H1 (cell line): Measurements from ENCODE around the gene CHD2. TPM values are rescaled to one million over a fixed set of nuclear protein-coding genes. Genes with fewer than 3 reads are reported as not detected.

Experiments used
- CTCF ChIA-PET: fragments of 300-600 bp; sonication (Branson Sonifier 250); formaldehyde crosslinking; loops from one replicate; lab custom pipeline; 2021; ENCODE audit not compliant: partially characterized antibody; lab: Charles Lee
- POLR2A ChIA-PET: fragments of 300-600 bp; sonication (Branson Sonifier 250); formaldehyde crosslinking; loops from one replicate; lab custom pipeline; 2021; ENCODE audit warnings: inconsistent platforms; ENCODE audit not compliant: partially characterized antibody; lab: Charles Lee
- DNase-seq, 2 experiments: peaks; one replicate each; pipeline versions ENCODE4 v3.0.0 to v3.0.0-alpha.2; 2010 to 2022; ENCODE audit warnings: low spot score in 2 of 2, low read depth in 1 of 2, mixed read lengths in 1 of 2
- FAIRE-seq: peaks from 2 replicates; lab custom pipeline; 2011; peaks lifted over from hg19 to GRCh38; lab: Jason Lieb, UNC
- H2AFZ ChIP-seq: 2 replicates; pipeline ENCODE4 v1.8.1; 2012; ENCODE audit warnings: low read length, inconsistent platforms
- H2AK5ac ChIP-seq: 2 replicates; pipeline ENCODE4 v1.6.1; 2013; ENCODE audit warnings: low read depth, low read length
- H2BK120ac ChIP-seq: replicated peaks from 2 replicates; pipeline ENCODE3; 2013; ENCODE audit warnings: low read depth, low read length, inconsistent platforms
- H2BK12ac ChIP-seq: 2 replicates; pipeline ENCODE4 v1.6.1; 2013; ENCODE audit warnings: low read depth, low read length
- H2BK15ac ChIP-seq: 2 replicates; pipeline ENCODE4 v1.6.1; 2013; ENCODE audit warnings: low read length
- H2BK20ac ChIP-seq: 2 replicates; pipeline ENCODE4 v1.6.1; 2013; ENCODE audit warnings: low read length
- H2BK5ac ChIP-seq: 2 replicates; pipeline ENCODE4 v1.6.1; 2013; ENCODE audit warnings: low read depth, low read length
- H3K14ac ChIP-seq: 2 replicates; pipeline ENCODE4 v1.6.1; 2013; ENCODE audit warnings: inconsistent platforms; ENCODE audit not compliant: insufficient read length
- H3K18ac ChIP-seq: 2 replicates; pipeline ENCODE4 v1.6.1; 2013; ENCODE audit warnings: low read length; ENCODE audit errors: extremely low read depth
- H3K23ac ChIP-seq: 2 replicates; pipeline ENCODE4 v1.6.1; 2013; ENCODE audit warnings: inconsistent platforms; ENCODE audit not compliant: insufficient read length
- H3K23me2 ChIP-seq: 2 replicates; pipeline ENCODE4 v1.6.1; 2013; ENCODE audit warnings: low read depth, low read length
- H3K27ac ChIP-seq: 2 replicates; pipeline ENCODE4 v1.6.1; 2011; ENCODE audit warnings: low read depth, low read length, inconsistent platforms
- H3K27me3 ChIP-seq, 4 experiments: replicated peaks in 1 of 4; 1 replicate in 1 of 4; 2 replicates in 3 of 4; pipeline versions ENCODE4 v1.6.1 to v1.8.1; 2011 to 2013; ENCODE audit warnings: low read length in 3 of 4, mild to moderate bottlenecking in 3 of 4, inconsistent platforms in 2 of 4, mixed read lengths in 2 of 4, moderate library complexity in 1 of 4; ENCODE audit not compliant: control insufficient read depth in 3 of 4, insufficient read depth in 3 of 4; ENCODE audit errors: extremely low read depth in 1 of 4
- H3K36me3 ChIP-seq, 4 experiments: 2 replicates each; pipeline versions ENCODE4 v1.6.1 to v1.8.1; 2011 to 2013; ENCODE audit warnings: mild to moderate bottlenecking in 4 of 4, low read length in 3 of 4, moderate library complexity in 2 of 4, control low read depth in 1 of 4, inconsistent platforms in 1 of 4; ENCODE audit not compliant: insufficient read depth in 4 of 4, control insufficient read depth in 2 of 4
- H3K4ac ChIP-seq: replicated peaks from 2 replicates; pipeline ENCODE3; 2013; ENCODE audit warnings: low read length, low read depth, mixed read lengths, inconsistent platforms; ENCODE audit not compliant: insufficient read length
- H3K4me1 ChIP-seq, 4 experiments: replicated peaks in 1 of 4; 1 replicate in 1 of 4; 2 replicates in 3 of 4; pipeline versions ENCODE4 v1.6.1 to v1.8.1; 2011 to 2013; ENCODE audit warnings: low read length in 3 of 4, inconsistent platforms in 2 of 4, mixed read lengths in 1 of 4; ENCODE audit not compliant: insufficient read depth in 4 of 4, control insufficient read depth in 3 of 4
- H3K4me2 ChIP-seq, 2 experiments: 2 replicates each; pipeline versions ENCODE4 v1.6.1 to v1.8.1; 2011 to 2013; ENCODE audit warnings: low read depth in 2 of 2, low read length in 2 of 2, control low read depth in 1 of 2, inconsistent platforms in 1 of 2, mild to moderate bottlenecking in 1 of 2; ENCODE audit not compliant: insufficient read depth in 1 of 2
- H3K4me3 ChIP-seq, 4 experiments: fragments of 200-600, 300-600 bp in 1 of 4; sonication (generic), shearing (Covaris generic), sonication (Bioruptor Twin) in 1 of 4; 2 replicates each; pipeline versions ENCODE4 v1.5.1 to v1.8.1; 2011 to 2016; ENCODE audit warnings: low read length in 4 of 4, low read depth in 3 of 4, control low read depth in 2 of 4, inconsistent platforms in 2 of 4, mild to moderate bottlenecking in 2 of 4, mixed read lengths in 1 of 4, moderate library complexity in 1 of 4; ENCODE audit not compliant: insufficient read depth in 2 of 4; ENCODE audit errors: extremely low read depth in 1 of 4
- H3K56ac ChIP-seq: replicated peaks from 2 replicates; pipeline ENCODE3; 2013; ENCODE audit warnings: low read depth, mild to moderate bottlenecking, mixed read lengths, low read length, inconsistent platforms; ENCODE audit not compliant: insufficient read length
- H3K79me1 ChIP-seq: 2 replicates; pipeline ENCODE4 v1.6.1; 2013; ENCODE audit warnings: low read depth, low read length, control low read depth
- H3K79me2 ChIP-seq, 2 experiments: 2 replicates each; pipeline versions ENCODE4 v1.6.1 to v1.8.1; 2012 to 2013; ENCODE audit warnings: low read length in 2 of 2, mild to moderate bottlenecking in 2 of 2, inconsistent platforms in 1 of 2; ENCODE audit not compliant: insufficient read depth in 2 of 2, control insufficient read depth in 1 of 2
- H3K9ac ChIP-seq, 4 experiments: replicated peaks in 1 of 4; 1 replicate in 1 of 4; 2 replicates in 3 of 4; pipeline versions ENCODE4 v1.6.1 to v1.8.1; 2011 to 2013; ENCODE audit warnings: low read depth in 3 of 4, low read length in 3 of 4, control low read depth in 2 of 4, mild to moderate bottlenecking in 2 of 4, moderate library complexity in 2 of 4, inconsistent platforms in 1 of 4; ENCODE audit errors: extremely low read depth in 1 of 4
- H3K9me3 ChIP-seq, 2 experiments: 2 replicates each; pipeline versions ENCODE4 v1.6.1 to v1.8.1; 2012 to 2013; ENCODE audit warnings: mild to moderate bottlenecking in 2 of 2, moderate library complexity in 2 of 2, control low read depth in 1 of 2, inconsistent platforms in 1 of 2, low read depth in 1 of 2, low read length in 1 of 2, mixed read lengths in 1 of 2; ENCODE audit not compliant: insufficient read depth in 2 of 2
- H4K20me1 ChIP-seq, 2 experiments: replicated peaks in 1 of 2; 2 replicates each; pipeline versions ENCODE3 to v1.8.1; 2011 to 2013; ENCODE audit warnings: inconsistent platforms in 2 of 2, low read length in 2 of 2, mild to moderate bottlenecking in 1 of 2; ENCODE audit not compliant: insufficient read depth in 2 of 2, control insufficient read depth in 1 of 2
- H4K5ac ChIP-seq: 2 replicates; pipeline ENCODE4 v1.6.1; 2013; ENCODE audit warnings: low read length, low read depth, mixed read lengths, inconsistent platforms; ENCODE audit not compliant: insufficient read length
- H4K8ac ChIP-seq: 2 replicates; pipeline ENCODE4 v1.8.0; 2013; ENCODE audit warnings: mild to moderate bottlenecking, moderate library complexity, low read length, inconsistent platforms; ENCODE audit not compliant: insufficient read depth; ENCODE audit errors: extremely low read depth
- H4K91ac ChIP-seq: replicated peaks from 2 replicates; pipeline ENCODE3; 2013; ENCODE audit warnings: low read length, mixed read lengths, inconsistent platforms; ENCODE audit not compliant: insufficient read length
- POLR2A ChIP-seq, 2 experiments: IDR thresholded peaks; 1 replicate in 1 of 2; 2 replicates in 1 of 2; pipeline ENCODE4 v1.6.1; 2011; ENCODE audit warnings: low read depth in 2 of 2, low read length in 2 of 2, mild to moderate bottlenecking in 2 of 2; ENCODE audit errors: control extremely low read depth in 1 of 2
- ZNF274 ChIP-seq: IDR thresholded peaks from 2 replicates; pipeline ENCODE4 v1.7.0; 2012; ENCODE audit warnings: low read length, borderline replicate concordance; ENCODE audit errors: extremely low read depth
- WGBS, 2 experiments: shearing (Covaris generic) in 1 of 2; methylation state at CpG; one replicate each; pipeline versions ENCODE4 v1.1.6 to v1.1.7; 2013 to 2015; ENCODE audit warnings: low lambda C conversion rate in 2 of 2, mixed read lengths in 2 of 2, inconsistent platforms in 1 of 2, low coverage in 1 of 2, missing lambda C conversion rate in 1 of 2; ENCODE audit not compliant: insufficient replicate concordance in 2 of 2, insufficient coverage in 1 of 2, insufficient read length in 1 of 2; ENCODE audit errors: extremely low coverage in 1 of 2, missing lambda C conversion rate in 1 of 2; 5-methylcytosine and 5-hydroxymethylcytosine counted together
- polyA plus RNA-seq, 7 experiments: library from polyadenylated mRNA; depleted of rRNA in 3 of 7; stranded (reverse) in 5 of 7; unstranded in 2 of 7; fragments of >200 nt in 5 of 7; fragments of 200-250 nt in 2 of 7; gene quantifications; 1 replicate in 5 of 7; 2 replicates in 1 of 7; 4 replicates in 1 of 7; pipeline versions ENCODE4 v1.2.1 to v1.2.3, GENCODE V29; 2011 to 2013; ENCODE audit warnings: missing spikeins in 2 of 7, mixed read lengths in 2 of 7
- total RNA-seq: library from RNA; stranded (reverse); fragmentation: NEBNext Ultra II Directional; extraction: Animal tissue kit (Norgen Biotek cat#: 25700); gene quantifications from 2 replicates; pipeline ENCODE4 v1.2.1, GENCODE V29; 2021

The CHD2 gene
- total and polyA plus RNA-seq, 2 of the 8 experiments (the other 6 are each of a cell fraction or from before 2014, with no cell fraction given) = 28.8 to 70.0 TPM

GRCh38 chr15:93025625-93025982 is 125.5 kb downstream of the CHD2 start:
- H2AK5ac ChIP-seq = no peak overlapping the region
- no peak overlapping the region for H4K5ac ChIP-seq
- POLR2A ChIA-PET = no interaction called here
- H3K36me3 ChIP-seq = peaks cover 29 to 64% (median 50%) of the 10 kb centered on the region in 4 experiments
- H3K23me2 ChIP-seq = no peaks in the 10 kb centered on the region
- DNase-seq = no peak
- no peak overlapping the region for H2AFZ ChIP-seq
- no peak overlapping the region for H3K14ac ChIP-seq
- H2BK12ac ChIP-seq = no peak overlapping the region
- no peak for FAIRE-seq
- H2BK15ac ChIP-seq = no peak overlapping the region
- H3K9me3 ChIP-seq = no peaks in the 10 kb centered on the region
- peaks cover 8% of the 10 kb centered on the region; the same call in 1 of the 2 replicates for H3K79me1 ChIP-seq
- H4K20me1 ChIP-seq = peaks cover 8 to 15% of the 10 kb centered on the region in 2 experiments
- H3K18ac ChIP-seq = no peak overlapping the region
- H3K23ac ChIP-seq = no peak overlapping the region
- no peak overlapping the region for H4K91ac ChIP-seq
- 88% methylated on average over 1 of the region's 1 CpG; no CpG with 5 or more reads in 1 of the 2 experiments for WGBS, 2 experiments
- no peaks in the 10 kb centered on the region for H3K27me3 ChIP-seq
- H3K4me2 ChIP-seq = no peak overlapping the region
- no peak overlapping the region for H3K4me3 ChIP-seq
- no peak overlapping the region for H4K8ac ChIP-seq
- TF ChIP-seq ZNF274 = no peak
- TF ChIP-seq POLR2A (IDR thresholded peaks at IDR 0.05; ENCODE audit: control extremely low read depth in 1 of 2, low read depth in 2 of 2, low read length in 2 of 2) = peak in 1 of 2 experiments; percentile 22; a peak in 1 of 3 replicates
- TF ChIP-seq, all 59 proteins: peak for 1
- Histone ChIP-seq H3K4ac (no peak overlapping the region), H3K9ac (no peak overlapping the region), H3K56ac (no peak overlapping the region), H2BK5ac (no peak overlapping the region), H3K27ac (no peak overlapping the region), H2BK20ac (no peak overlapping the region), H3K4me1 (peaks cover 0 to 3% (median 0%) of the 10 kb centered on the region in 4 experiments; a peak in 1 of 7 replicates), H2BK120ac (no peak overlapping the region), H3K79me2 (peaks cover 0 to 5% of the 10 kb centered on the region in 2 experiments; a peak in 1 of 4 replicates)
- CTCF ChIA-PET = interaction anchor here (0.6 to 3.7 kb wide), 3 partner anchors 11 to 1094 kb away, joined by 3 to 11 read pairs (median 5); no protein-coding TSS in a partner anchor
